ENCODE results near the gene TGFBRAP1.

- no peak for TF ChIP-seq CTCF (IDR thresholded peaks at IDR 0.05; ENCODE audit: low read depth, low read length)
- TF ChIP-seq, protein P1, sequence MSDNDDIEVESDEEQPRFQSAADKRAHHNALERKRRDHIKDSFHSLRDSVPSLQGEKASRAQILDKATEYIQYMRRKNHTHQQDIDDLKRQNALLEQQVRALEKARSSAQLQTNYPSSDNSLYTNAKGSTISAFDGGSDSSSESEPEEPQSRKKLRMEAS (IDR thresholded peaks at IDR 0.05; ENCODE audit: low read depth, low read length) = no peak
- TF ChIP-seq POLR2A (IDR thresholded peaks at IDR 0.05; ENCODE audit: extremely low read depth, insufficient read length) = no peak
- no peak for TF ChIP-seq MYC (IDR thresholded peaks at IDR 0.05; ENCODE audit: low read depth, low read length)
Observed at GRCh38 chr2:105307550-105307949, 22.0 kb downstream of the TGFBRAP1 start.
